Activated CD4-positive, alpha-beta T cell treated with anti-CD3 and anti-CD28 coated beads, Interleukin-2, amount 10 ng/mL, durations not matched to agents 7 days and 5 days (primary cell): Measurements from ENCODE around the gene BLOC1S5. TPM values are rescaled to one million over a fixed set of nuclear protein-coding genes. Genes with fewer than 3 reads are reported as not detected.

Source experiments
- CTCF ChIA-PET: fragments of 350-600 bp; sonication (Branson Sonifier 250); formaldehyde crosslinking; loops from one replicate; lab custom pipeline; 2021; ENCODE audit warnings: antibody characterized with exemption; lab: Charles Lee
- POLR2A ChIA-PET: fragments of 350-600 bp; sonication (Branson Sonifier 250); formaldehyde crosslinking; loops from one replicate; lab custom pipeline; 2021; ENCODE audit warnings: antibody characterized with exemption; lab: Charles Lee
- DNase-seq: peaks from one replicate; pipeline ENCODE4 v3.0.0-alpha.2; 2020
- H3K27ac Mint-ChIP-seq: one replicate; pipeline ENCODE4 v1.8.0; 2021; ENCODE audit warnings: mild to moderate bottlenecking, moderate library complexity, mixed read lengths
- H3K27me3 Mint-ChIP-seq: one replicate; pipeline ENCODE4 v1.8.0; 2021; ENCODE audit warnings: mixed read lengths
- H3K36me3 Mint-ChIP-seq: one replicate; pipeline ENCODE4 v1.8.0; 2021; ENCODE audit warnings: low read depth, mixed read lengths
- H3K4me1 Mint-ChIP-seq: one replicate; pipeline ENCODE4 v1.8.0; 2021; ENCODE audit warnings: mixed read lengths
- H3K4me3 Mint-ChIP-seq: one replicate; pipeline ENCODE4 v1.8.0; 2021; ENCODE audit warnings: mild to moderate bottlenecking, moderate library complexity, mixed read lengths
- H3K9me3 Mint-ChIP-seq: one replicate; pipeline ENCODE4 v1.8.0; 2021; ENCODE audit warnings: mixed read lengths
- total RNA-seq, 2 experiments: library from RNA; stranded (reverse); gene quantifications; one replicate each; pipeline ENCODE4 v1.2.3, GENCODE V29; 2021

The BLOC1S5 gene
- total RNA-seq, 2 experiments from 2014 or later = 21.8 to 23.9 TPM

- no peak overlapping the region for H3K4me3 Mint-ChIP-seq
- POLR2A ChIA-PET = no interaction called here
- H3K36me3 Mint-ChIP-seq = no peaks in the 10 kb centered on the region
- no peaks in the 10 kb centered on the region for H3K4me1 Mint-ChIP-seq
- CTCF ChIA-PET = interaction anchor here (0.5 kb wide), 1 partner anchor 1844 kb away, joined by 4 read pairs; no protein-coding TSS in a partner anchor
- peaks cover 5% of the 10 kb centered on the region for H3K9me3 Mint-ChIP-seq
- no peak overlapping the region for H3K27ac Mint-ChIP-seq
- H3K27me3 Mint-ChIP-seq = peaks cover 21% of the 10 kb centered on the region
- no peak for DNase-seq
Measured at GRCh38 chr6:7974938-7975763, 89.0 kb downstream of the BLOC1S5 start.

GRCh38 chr6:7974565-7974937, 89.6 kb downstream of the BLOC1S5 start:
- Mint-ChIP-seq H3K9me3 (peaks cover 9% of the 10 kb centered on the region), H3K27me3 (peaks cover 21% of the 10 kb centered on the region), H3K4me1 (no peaks in the 10 kb centered on the region), H3K36me3 (no peaks in the 10 kb centered on the region), H3K4me3 (no peak overlapping the region), H3K27ac (no peak overlapping the region)
- CTCF ChIA-PET = no interaction called here
- DNase-seq = no peak
- POLR2A ChIA-PET = no interaction called here

GRCh38 chr6:7973584-7973983, 90.6 kb downstream of the BLOC1S5 start:
- DNase-seq = no peak
- Mint-ChIP-seq H3K4me1 (no peaks in the 10 kb centered on the region), H3K4me3 (no peak overlapping the region), H3K9me3 (peaks cover 16% of the 10 kb centered on the region), H3K27ac (no peak overlapping the region), H3K36me3 (peaks cover 3% of the 10 kb centered on the region), H3K27me3 (peaks cover 21% of the 10 kb centered on the region)
- ChIA-PET CTCF (no interaction called here), POLR2A (no interaction called here)

GRCh38 chr6:7971499-7971898, 92.7 kb downstream of the BLOC1S5 start:
- CTCF ChIA-PET = no interaction called here
- no peak overlapping the region for H3K4me3 Mint-ChIP-seq
- no peak overlapping the region for H3K27ac Mint-ChIP-seq
- peaks cover 16% of the 10 kb centered on the region for H3K9me3 Mint-ChIP-seq
- POLR2A ChIA-PET = no interaction called here
- peaks cover 19% of the 10 kb centered on the region for H3K27me3 Mint-ChIP-seq
- DNase-seq = no peak
- H3K36me3 Mint-ChIP-seq = peaks cover 3% of the 10 kb centered on the region
- H3K4me1 Mint-ChIP-seq = no peaks in the 10 kb centered on the region

- ChIA-PET POLR2A (no interaction called here), CTCF (interaction anchor here (1.0 kb wide), 1 partner anchor 11 kb away, joined by 3 read pairs; no protein-coding TSS in a partner anchor)
- Mint-ChIP-seq H3K27me3 (peaks cover 11% of the 10 kb centered on the region), H3K4me3 (no peak overlapping the region), H3K27ac (no peak overlapping the region), H3K9me3 (peaks cover 16% of the 10 kb centered on the region), H3K4me1 (no peaks in the 10 kb centered on the region), H3K36me3 (peaks cover 3% of the 10 kb centered on the region)
- DNase-seq = no peak
Measured at GRCh38 chr6:7970616-7971015, 93.6 kb downstream of the BLOC1S5 start.

Other genes with a start within 250 kb of the BLOC1S5 start
- 10 to 100 TPM; 32.5 to 33.2 TPM for gene TXNDC5, start 153.6 kb downstream of the BLOC1S5 start, total RNA-seq
- gene EEF1E1, start 38.2 kb upstream of the BLOC1S5 start, total RNA-seq = 10 to 100 TPM; 36.1 to 37.8 TPM